ENCODE results near the gene ARHGAP45. TPM values are rescaled to one million over a fixed set of nuclear protein-coding genes. Genes with fewer than 3 reads are reported as not detected.

The ARHGAP45 gene
- total RNA-seq, 6 experiments from 2014 or later, result 4.2 to 10.0 (median 7.3) TPM

DNA sequence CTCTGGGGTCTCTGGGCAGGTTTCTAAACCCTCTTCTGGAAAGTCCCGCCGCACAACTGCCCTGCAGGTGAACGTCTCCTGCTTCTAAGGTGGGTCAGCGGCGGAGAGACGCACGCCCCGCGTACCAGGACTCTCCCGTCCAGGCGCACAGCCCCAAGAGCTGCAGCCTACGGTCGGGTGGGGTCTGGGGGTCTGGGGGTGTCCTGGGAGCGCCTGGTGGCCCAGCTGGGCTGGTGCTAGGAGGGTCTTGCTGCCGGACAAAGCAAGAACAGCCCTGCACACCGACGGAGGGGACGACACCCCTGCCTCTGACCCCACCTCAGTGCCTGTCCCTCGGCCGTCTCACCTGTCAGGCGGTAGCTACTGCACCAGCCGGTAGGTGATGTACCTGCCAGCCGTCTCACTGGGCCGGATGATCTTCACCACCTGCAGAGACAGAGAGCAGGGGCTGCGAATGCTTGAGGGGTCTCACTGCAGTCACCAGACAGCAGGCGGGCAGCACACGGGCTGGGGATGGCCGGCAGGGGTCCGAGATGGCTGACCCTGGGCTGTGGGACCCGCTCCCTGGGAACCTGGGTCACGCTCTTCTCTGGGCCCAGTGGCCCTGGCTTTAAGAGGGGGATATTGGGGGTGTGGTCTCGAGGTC is 22.3 kb downstream of the ARHGAP45 start:
- DNase-seq (peak in 1 of 3 donors; percentile 26), ATAC-seq (no peak)
- H3K27me3 ChIP-seq, result no peaks in the 10 kb centered on the region
- WGBS (ENCODE audit: insufficient coverage, low coverage, low lambda C conversion rate, missing lambda C conversion rate), result 50% methylated on average over 11 of the region's 32 CpGs
- intact Hi-C loops (cut with DNase I), result no loop called here
- no peaks in the 10 kb centered on the region for H3K9me3 ChIP-seq
- no peak overlapping the region for H3K4me3 ChIP-seq
- no peak for TF ChIP-seq POLR2A (IDR thresholded peaks at IDR 0.05)
- TF ChIP-seq, protein P1, sequence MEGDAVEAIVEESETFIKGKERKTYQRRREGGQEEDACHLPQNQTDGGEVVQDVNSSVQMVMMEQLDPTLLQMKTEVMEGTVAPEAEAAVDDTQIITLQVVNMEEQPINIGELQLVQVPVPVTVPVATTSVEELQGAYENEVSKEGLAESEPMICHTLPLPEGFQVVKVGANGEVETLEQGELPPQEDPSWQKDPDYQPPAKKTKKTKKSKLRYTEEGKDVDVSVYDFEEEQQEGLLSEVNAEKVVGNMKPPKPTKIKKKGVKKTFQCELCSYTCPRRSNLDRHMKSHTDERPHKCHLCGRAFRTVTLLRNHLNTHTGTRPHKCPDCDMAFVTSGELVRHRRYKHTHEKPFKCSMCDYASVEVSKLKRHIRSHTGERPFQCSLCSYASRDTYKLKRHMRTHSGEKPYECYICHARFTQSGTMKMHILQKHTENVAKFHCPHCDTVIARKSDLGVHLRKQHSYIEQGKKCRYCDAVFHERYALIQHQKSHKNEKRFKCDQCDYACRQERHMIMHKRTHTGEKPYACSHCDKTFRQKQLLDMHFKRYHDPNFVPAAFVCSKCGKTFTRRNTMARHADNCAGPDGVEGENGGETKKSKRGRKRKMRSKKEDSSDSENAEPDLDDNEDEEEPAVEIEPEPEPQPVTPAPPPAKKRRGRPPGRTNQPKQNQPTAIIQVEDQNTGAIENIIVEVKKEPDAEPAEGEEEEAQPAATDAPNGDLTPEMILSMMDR (IDR thresholded peaks at IDR 0.05), result no peak
- H3K4me1 ChIP-seq, result peaks cover 0 to 12% (median 4%) of the 10 kb centered on the region in 4 donors
- H3K27ac ChIP-seq, result no peak overlapping the region
- H3K36me3 ChIP-seq, result peaks cover 0 to 44% (median 19%) of the 10 kb centered on the region in 4 donors

DNA sequence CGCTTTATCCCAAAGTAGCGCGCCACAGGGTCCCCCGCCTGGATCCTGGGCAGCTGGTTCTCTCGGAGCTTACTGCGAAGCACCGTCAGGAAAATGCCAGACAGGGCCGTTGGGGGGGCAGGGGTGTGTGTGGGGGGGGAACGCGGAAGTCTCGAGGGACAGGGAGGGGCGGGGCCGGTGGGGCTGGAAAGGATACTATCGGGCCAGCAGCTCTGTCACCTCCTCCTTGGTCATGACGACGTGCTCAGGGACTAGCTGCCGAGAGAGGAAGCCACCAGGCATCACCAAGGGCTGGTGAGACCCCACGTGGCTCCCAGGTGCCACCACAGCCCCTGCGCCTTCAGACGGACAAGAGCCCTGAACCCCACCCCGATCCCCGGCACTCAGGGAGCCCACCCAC is 22.9 kb downstream of the ARHGAP45 start:
- intact Hi-C loops (cut with DNase I), result no loop called here
- Histone ChIP-seq H3K9me3 (no peaks in the 10 kb centered on the region), H3K4me3 (no peak overlapping the region), H3K27ac (no peak overlapping the region), H3K36me3 (peaks cover 0 to 44% (median 19%) of the 10 kb centered on the region in 4 donors), H3K27me3 (no peaks in the 10 kb centered on the region), H3K4me1 (peaks cover 0 to 12% (median 4%) of the 10 kb centered on the region in 4 donors)
- no peak for TF ChIP-seq POLR2A (IDR thresholded peaks at IDR 0.05)
- DNase-seq (peak in 1 of 3 donors; percentile 31), ATAC-seq (no peak)
- 63% methylated on average over 14 of the region's 22 CpGs for WGBS (ENCODE audit: insufficient coverage, low coverage, low lambda C conversion rate, missing lambda C conversion rate)

DNA sequence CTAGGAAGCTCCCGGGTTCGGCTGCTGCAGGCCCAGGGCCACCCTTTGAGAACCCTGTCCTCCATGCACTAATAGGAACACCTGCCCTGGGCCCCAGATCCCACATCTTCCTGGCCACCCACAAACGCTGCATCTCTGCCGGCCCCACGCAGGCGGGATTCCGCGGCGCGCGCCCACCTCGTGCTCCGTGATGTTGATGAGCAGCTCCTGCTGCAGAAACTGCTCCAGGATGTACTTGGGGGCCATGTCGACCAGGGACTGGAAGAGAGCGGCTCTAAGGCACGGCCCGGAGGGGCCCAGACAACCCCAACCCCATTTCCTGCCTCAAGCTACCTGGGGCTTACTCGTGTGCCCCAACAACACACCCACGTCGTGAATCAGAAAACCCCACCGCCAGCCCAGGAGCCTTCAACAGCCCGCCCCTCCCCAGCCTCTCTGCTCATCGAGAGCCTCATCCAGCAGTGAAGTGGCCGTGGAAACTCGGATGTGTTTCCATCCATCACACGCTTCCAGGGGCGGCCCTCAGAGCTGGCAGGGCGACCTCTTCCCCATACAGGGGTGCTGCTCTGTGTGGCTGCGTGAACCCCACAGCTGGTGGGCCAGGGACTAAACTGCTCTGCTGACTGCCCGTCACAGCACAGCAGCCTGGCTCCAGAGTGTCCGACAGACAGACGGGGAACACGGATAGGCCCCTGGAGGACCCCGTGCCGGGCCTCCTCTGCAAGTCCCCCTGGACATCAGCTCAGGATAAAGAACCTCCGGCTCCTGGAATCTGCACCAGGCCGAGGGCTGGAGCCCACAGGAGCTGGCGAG is 24.0 kb downstream of the ARHGAP45 start:
- ATAC-seq (no peak), DNase-seq (peak in 1 of 3 donors; percentile 24)
- H3K4me3 ChIP-seq, result no peak overlapping the region
- H3K36me3 ChIP-seq, result peaks cover 0 to 44% (median 19%) of the 10 kb centered on the region in 4 donors
- intact Hi-C loops (cut with DNase I), result no loop called here
- TF ChIP-seq, protein P1 (IDR thresholded peaks at IDR 0.05), result no peak
- TF ChIP-seq POLR2A (IDR thresholded peaks at IDR 0.05), result no peak
- no peaks in the 10 kb centered on the region for H3K9me3 ChIP-seq
- H3K27ac ChIP-seq, result no peak overlapping the region
- no peaks in the 10 kb centered on the region for H3K27me3 ChIP-seq
- WGBS (ENCODE audit: insufficient coverage, low coverage, low lambda C conversion rate, missing lambda C conversion rate), result 93% methylated on average over 6 of the region's 38 CpGs
- peaks cover 0 to 17% (median 6%) of the 10 kb centered on the region in 4 donors for H3K4me1 ChIP-seq

DNA sequence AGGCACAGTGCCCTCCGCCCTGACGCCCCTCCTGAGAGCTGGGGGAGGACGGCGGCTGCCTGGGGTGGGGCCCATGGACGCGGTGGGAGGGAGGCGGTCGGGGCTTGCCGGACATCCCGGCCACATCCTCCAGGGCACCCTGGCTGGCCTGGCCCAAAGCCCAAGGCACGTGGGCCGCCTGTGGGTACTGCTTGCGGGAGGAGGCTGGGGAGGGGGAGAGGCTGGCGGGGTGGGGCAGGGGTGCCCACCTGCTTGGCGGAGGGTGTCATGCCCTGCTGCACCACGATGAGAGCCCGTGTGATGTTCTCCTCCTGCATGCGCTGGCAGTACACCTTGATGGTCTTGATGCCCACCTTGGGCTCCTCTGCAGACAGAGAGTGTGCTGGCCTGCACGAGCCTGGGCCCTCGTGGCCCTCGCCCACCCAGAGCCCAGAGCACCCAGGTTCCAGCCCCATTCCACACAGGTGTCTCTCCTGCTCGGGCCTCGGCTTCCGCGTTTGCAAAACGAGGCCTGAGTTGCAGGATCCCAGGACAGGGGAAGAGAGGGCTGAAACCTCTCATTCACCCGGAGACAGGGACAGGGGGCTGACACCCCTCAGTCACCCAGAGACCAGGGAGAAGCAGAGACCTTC is 24.7 kb downstream of the ARHGAP45 start:
- Histone ChIP-seq H3K27ac (no peak overlapping the region), H3K9me3 (no peaks in the 10 kb centered on the region), H3K27me3 (no peaks in the 10 kb centered on the region), H3K4me1 (peaks cover 0 to 21% (median 6%) of the 10 kb centered on the region in 4 donors), H3K36me3 (peaks cover 0 to 42% (median 19%) of the 10 kb centered on the region in 4 donors), H3K4me3 (no peak overlapping the region)
- TF ChIP-seq, protein P1 (IDR thresholded peaks at IDR 0.05), result no peak
- TF ChIP-seq POLR2A (IDR thresholded peaks at IDR 0.05), result no peak
- WGBS (ENCODE audit: insufficient coverage, low coverage, low lambda C conversion rate, missing lambda C conversion rate), result 86% methylated on average over 1 of the region's 27 CpGs
- ATAC-seq (no peak), DNase-seq (no peak)
- intact Hi-C loops (cut with DNase I), result no loop called here

Data from right lobe of liver (tissue), 6 donors.